ENCODE data around the gene STAB1.

DNA sequence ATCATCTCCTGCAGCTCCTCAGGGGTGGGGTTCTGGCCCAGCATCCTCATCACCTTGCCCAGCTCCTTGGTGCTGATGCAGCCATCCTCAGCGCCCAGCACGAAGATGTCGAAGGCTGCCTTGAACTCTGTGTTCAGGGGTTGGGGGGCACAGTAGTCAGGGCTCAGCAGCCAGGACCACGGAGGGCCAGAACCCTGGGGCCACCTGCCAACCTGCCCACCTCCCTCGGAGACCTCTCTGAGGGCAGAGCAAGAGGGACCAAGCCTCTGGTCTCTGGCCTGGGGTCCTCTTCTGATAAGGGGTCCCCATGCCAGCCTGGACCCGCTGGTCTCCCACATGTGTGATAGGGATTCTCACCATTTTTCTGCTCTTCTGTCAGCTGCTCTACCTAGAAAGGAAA, 43.0 kb upstream of the STAB1 start:
- no peak for TF ChIP-seq RXRA (IDR thresholded peaks at IDR 0.05; ENCODE audit: insufficient read depth, low read depth, low read length)
- no peak for TF ChIP-seq RFX5 (IDR thresholded peaks at IDR 0.05; ENCODE audit: borderline replicate concordance, low read depth, low read length)
- TF ChIP-seq POLR2A (IDR thresholded peaks at IDR 0.05; ENCODE audit: control extremely low read depth in 1 of 2, low read depth in 2 of 2, low read length in 2 of 2) = no peak
- TF ChIP-seq POLR2AphosphoS5 (IDR thresholded peaks at IDR 0.05; ENCODE audit: low read depth, low read length) = no peak
- TF ChIP-seq, protein P1, sequence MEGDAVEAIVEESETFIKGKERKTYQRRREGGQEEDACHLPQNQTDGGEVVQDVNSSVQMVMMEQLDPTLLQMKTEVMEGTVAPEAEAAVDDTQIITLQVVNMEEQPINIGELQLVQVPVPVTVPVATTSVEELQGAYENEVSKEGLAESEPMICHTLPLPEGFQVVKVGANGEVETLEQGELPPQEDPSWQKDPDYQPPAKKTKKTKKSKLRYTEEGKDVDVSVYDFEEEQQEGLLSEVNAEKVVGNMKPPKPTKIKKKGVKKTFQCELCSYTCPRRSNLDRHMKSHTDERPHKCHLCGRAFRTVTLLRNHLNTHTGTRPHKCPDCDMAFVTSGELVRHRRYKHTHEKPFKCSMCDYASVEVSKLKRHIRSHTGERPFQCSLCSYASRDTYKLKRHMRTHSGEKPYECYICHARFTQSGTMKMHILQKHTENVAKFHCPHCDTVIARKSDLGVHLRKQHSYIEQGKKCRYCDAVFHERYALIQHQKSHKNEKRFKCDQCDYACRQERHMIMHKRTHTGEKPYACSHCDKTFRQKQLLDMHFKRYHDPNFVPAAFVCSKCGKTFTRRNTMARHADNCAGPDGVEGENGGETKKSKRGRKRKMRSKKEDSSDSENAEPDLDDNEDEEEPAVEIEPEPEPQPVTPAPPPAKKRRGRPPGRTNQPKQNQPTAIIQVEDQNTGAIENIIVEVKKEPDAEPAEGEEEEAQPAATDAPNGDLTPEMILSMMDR (IDR thresholded peaks at IDR 0.05; ENCODE audit: control extremely low read depth in 1 of 3, insufficient read depth in 1 of 3, low read depth in 1 of 3, low read length in 3 of 3) = no peak
- no peak for TF ChIP-seq RBBP5 (IDR thresholded peaks at IDR 0.05; ENCODE audit: borderline replicate concordance, low read depth, low read length)
